Panc1 (cell line): Measurements from ENCODE around the gene LTBP3. TPM values are rescaled to one million over a fixed set of nuclear protein-coding genes. Genes with fewer than 3 reads are reported as not detected.

Experiments used
- ATAC-seq: fragments of 200-7000 bp; cut with Tn5 transposase; 2 replicates; pipeline ENCODE4 v1.9.1; 2020; ENCODE audit warnings: mild to moderate bottlenecking, moderate library complexity
- BruUV-seq: library from RNA; stranded (reverse); fragments of 400-500 nt; replicated peaks from 2 replicates; lab custom pipeline; 2021; lab: Mats Ljungman, UMichigan
- CTCF ChIA-PET: fragments of 300-600 bp; sonication (Branson Sonifier 250); formaldehyde crosslinking; loops from one replicate; lab custom pipeline; 2022; ENCODE audit warnings: antibody characterized with exemption; lab: Charles Lee
- POLR2A ChIA-PET: fragments of 300-600 bp; sonication (Branson Sonifier 250); formaldehyde crosslinking; loops from one replicate; lab custom pipeline; 2022; ENCODE audit warnings: antibody characterized with exemption; lab: Charles Lee
- DNase-seq: peaks from one replicate; pipeline ENCODE4 v3.0.0-alpha.2; 2010; ENCODE audit warnings: low read depth, low spot score
- H3K27ac ChIP-seq: 2 replicates; pipeline ENCODE4 v1.5.1; 2011; ENCODE audit warnings: mild to moderate bottlenecking, low read length, inconsistent platforms
- H3K27me3 ChIP-seq: fragments of 200-500 bp; sonication (Bioruptor generic); 2 replicates; pipeline ENCODE4 v1.6.0; 2014; ENCODE audit warnings: low read length, inconsistent platforms; ENCODE audit not compliant: control insufficient read depth, insufficient read depth
- H3K36me3 ChIP-seq: fragments of 200-500 bp; sonication (Bioruptor generic); 2 replicates; pipeline ENCODE4 v1.5.1; 2014; ENCODE audit warnings: inconsistent platforms, mild to moderate bottlenecking, low read length, moderate library complexity; ENCODE audit not compliant: control insufficient read depth, insufficient read depth
- H3K4me1 ChIP-seq: 2 replicates; pipeline ENCODE4 v1.5.1; 2011; ENCODE audit warnings: inconsistent platforms, mild to moderate bottlenecking, low read length, moderate library complexity; ENCODE audit not compliant: control insufficient read depth, insufficient read depth
- H3K4me3 ChIP-seq, 2 experiments: 2 replicates each; pipeline ENCODE4 v1.5.1; 2011 to 2012; ENCODE audit warnings: low read depth in 2 of 2, low read length in 2 of 2, mild to moderate bottlenecking in 2 of 2, inconsistent platforms in 1 of 2, moderate library complexity in 1 of 2
- H3K9me3 ChIP-seq: fragments of 200-500 bp; sonication (Bioruptor generic); 2 replicates; pipeline ENCODE4 v1.5.1; 2014; ENCODE audit warnings: low read depth, mild to moderate bottlenecking, inconsistent platforms, low read length, moderate library complexity; ENCODE audit not compliant: control insufficient read depth, insufficient read depth
- CTCF ChIP-seq: fragments of 450-650 bp; IDR thresholded peaks from 2 replicates; pipeline ENCODE4 v1.5.1; 2017; ENCODE audit warnings: mild to moderate bottlenecking
- POLR2AphosphoS5 ChIP-seq: IDR thresholded peaks from 2 replicates; pipeline ENCODE4 v1.6.1; 2012; ENCODE audit warnings: mild to moderate bottlenecking, low read depth, low read length, moderate library complexity
- REST ChIP-seq, 2 experiments: IDR thresholded peaks; 2 replicates each; pipeline ENCODE4 v1.6.1; 2011 to 2012; ENCODE audit warnings: low read depth in 2 of 2, control low read depth in 1 of 2, low read length in 1 of 2, mild to moderate bottlenecking in 1 of 2, moderate library complexity in 1 of 2; ENCODE audit not compliant: insufficient read depth in 1 of 2
- SIN3A ChIP-seq: IDR thresholded peaks from 2 replicates; pipeline ENCODE4 v1.6.1; 2012; ENCODE audit warnings: low read depth, mild to moderate bottlenecking, low read length, moderate library complexity, borderline replicate concordance; ENCODE audit not compliant: insufficient read depth
- TCF7L2 ChIP-seq: IDR thresholded peaks from 2 replicates; pipeline ENCODE4 v1.6.1; 2011; ENCODE audit warnings: mild to moderate bottlenecking, low read depth, low read length, inconsistent platforms
- in situ Hi-C: cut with HindIII; loops from 2 replicates; pipeline ENCODE4 v1.10.0; 2016; ENCODE audit warnings: low sequenced_read_pairs, low pct_unique_long_range_greater_than_20kb
- intact Hi-C: fragments of 100-400 bp; cut with micrococcal nuclease; formaldehyde crosslinking; loops from one replicate; pipeline ENCODE4 v1.10.0; 2022; ENCODE audit not compliant: unreplicated experiment
- total RNA-seq: library from RNA; stranded (reverse); gene quantifications from one replicate; pipeline ENCODE4 v1.2.1, GENCODE V29; 2021; ENCODE audit not compliant: unreplicated experiment

Gene LTBP3
- total RNA-seq, 1 experiment from 2014 or later: 133 TPM

- CTCF ChIA-PET: interaction anchor here (1.0 to 1.9 kb wide), 3 partner anchors 11 to 18 kb away, joined by 5 to 8 read pairs (median 5); no protein-coding TSS in a partner anchor
- Histone ChIP-seq H3K4me3 (no peak overlapping the region), H3K4me1 (peaks cover 96% of the 10 kb centered on the region), H3K27me3 (no peaks in the 10 kb centered on the region), H3K27ac (peak overlapping the region; percentile 100), H3K9me3 (no peaks in the 10 kb centered on the region), H3K36me3 (no peaks in the 10 kb centered on the region)
- no TSS peak for BruUV-seq
- POLR2A ChIA-PET: interaction anchor here (2.2 to 8.5 kb wide), 4 partner anchors 8 to 17 kb away, joined by 17 to 250 read pairs (median 110); partner anchors contain the start of gene MALAT1
- no peak for TF ChIP-seq SIN3A
- TF ChIP-seq CTCF: no peak
- TF ChIP-seq TCF7L2: peak; percentile 50; the same call in 1 of the 2 replicates
- TF ChIP-seq POLR2AphosphoS5: no peak
- no peak for TF ChIP-seq REST (IDR thresholded peaks at IDR 0.05; ENCODE audit: insufficient read depth in 1 of 2, low read depth in 2 of 2, low read length in 1 of 2)
- in situ Hi-C loops: no loop called here
- intact Hi-C loops: no loop called here
- no peak for ATAC-seq
- no peak for DNase-seq
Observed at GRCh38 chr11:65489706-65490320, 68.3 kb downstream of the LTBP3 start.

- BruUV-seq: no TSS peak
- TF ChIP-seq SIN3A (0 out of 2 replicates have a peak, but pooled peaks have one; percentile 24), POLR2AphosphoS5 (peak; percentile 39; the same call in 1 of the 2 replicates), CTCF (no peak)
- ATAC-seq: peak; percentile 19
Observed at GRCh38 chr11:65489035-65489705, 69.0 kb downstream of the LTBP3 start.

More at GRCh38 chr11:65489035-65489705, 69.0 kb downstream of the LTBP3 start:
- intact Hi-C loops: no loop called here
- CTCF ChIA-PET: interaction anchor here (1.0 to 1.9 kb wide), 3 partner anchors 10 to 19 kb away, joined by 5 to 8 read pairs (median 5); no protein-coding TSS in a partner anchor
- Histone ChIP-seq H3K27me3 (no peaks in the 10 kb centered on the region), H3K4me1 (peaks cover 94% of the 10 kb centered on the region), H3K9me3 (no peaks in the 10 kb centered on the region), H3K27ac (peak overlapping the region; percentile 100), H3K4me3 (no peak overlapping the region), H3K36me3 (no peaks in the 10 kb centered on the region)
- in situ Hi-C loops: no loop called here
- DNase-seq: no peak
- POLR2A ChIA-PET: interaction anchor here (0.8 to 8.5 kb wide), 6 partner anchors 9 to 69 kb away, joined by 5 to 250 read pairs (median 55); partner anchors contain the start of gene MALAT1

Other genes with a start within 250 kb of the LTBP3 start
- 8.1 TPM for gene CDC42EP2, start 243.5 kb downstream of the LTBP3 start, total RNA-seq
- gene DPF2, start 224.5 kb downstream of the LTBP3 start, total RNA-seq: 97.0 TPM
- 2.4 TPM for gene TIGD3, start 203.6 kb downstream of the LTBP3 start, total RNA-seq
- gene SLC25A45, start 175.7 kb downstream of the LTBP3 start, total RNA-seq: 9.8 TPM
- gene FRMD8, start 171.7 kb downstream of the LTBP3 start, total RNA-seq: 85.8 TPM
- 731 TPM for gene NEAT1, start 135.6 kb downstream of the LTBP3 start, total RNA-seq
- 13,645 TPM for gene MALAT1, start 59.3 kb downstream of the LTBP3 start, total RNA-seq
- gene SCYL1, start 33.3 kb downstream of the LTBP3 start, total RNA-seq: 117 TPM
- 61.2 TPM for gene ZNRD2, start 12.1 kb upstream of the LTBP3 start, total RNA-seq
- 102 TPM for gene FAM89B, start 14.2 kb upstream of the LTBP3 start, total RNA-seq
- 108 TPM for gene EHBP1L1, start 17.7 kb upstream of the LTBP3 start, total RNA-seq
- gene KCNK7, start 37.4 kb upstream of the LTBP3 start, total RNA-seq: 0.69 TPM
- 124 TPM for gene MAP3K11, start 55.9 kb upstream of the LTBP3 start, total RNA-seq
- gene PCNX3, start 57.4 kb upstream of the LTBP3 start, total RNA-seq: 74.5 TPM
- 86.9 TPM for gene SIPA1, start 79.7 kb upstream of the LTBP3 start, total RNA-seq
- 141 TPM for gene RELA, start 104.6 kb upstream of the LTBP3 start, total RNA-seq
- gene KAT5, start 153.9 kb upstream of the LTBP3 start, total RNA-seq: 84.2 TPM
- 107 TPM for gene RNASEH2C, start 162.4 kb upstream of the LTBP3 start, total RNA-seq
- 35.0 TPM for gene AP5B1, start 222.6 kb upstream of the LTBP3 start, total RNA-seq
- 0.23 TPM for gene OVOL1, start 228.7 kb upstream of the LTBP3 start, total RNA-seq